GM12865 (cell line): ENCODE data around the gene CDKAL1.

Experiments
- DNase-seq: peaks from one replicate; pipeline ENCODE4 v3.0.0; 2010; ENCODE audit warnings: low read depth
- H3K4me3 ChIP-seq: 2 replicates; pipeline ENCODE4 v1.5.1; 2011; ENCODE audit warnings: mild to moderate bottlenecking, low read depth, low read length, control low read depth
- TF ChIP-seq, protein P1 (sequence below): IDR thresholded peaks from 2 replicates; pipeline ENCODE4 v1.5.1; 2011; ENCODE audit warnings: low read length, control low read depth, low read depth, inconsistent platforms; ENCODE audit not compliant: insufficient read depth; ENCODE audit errors: missing control alignments

CDKAL1 gene

DNA sequence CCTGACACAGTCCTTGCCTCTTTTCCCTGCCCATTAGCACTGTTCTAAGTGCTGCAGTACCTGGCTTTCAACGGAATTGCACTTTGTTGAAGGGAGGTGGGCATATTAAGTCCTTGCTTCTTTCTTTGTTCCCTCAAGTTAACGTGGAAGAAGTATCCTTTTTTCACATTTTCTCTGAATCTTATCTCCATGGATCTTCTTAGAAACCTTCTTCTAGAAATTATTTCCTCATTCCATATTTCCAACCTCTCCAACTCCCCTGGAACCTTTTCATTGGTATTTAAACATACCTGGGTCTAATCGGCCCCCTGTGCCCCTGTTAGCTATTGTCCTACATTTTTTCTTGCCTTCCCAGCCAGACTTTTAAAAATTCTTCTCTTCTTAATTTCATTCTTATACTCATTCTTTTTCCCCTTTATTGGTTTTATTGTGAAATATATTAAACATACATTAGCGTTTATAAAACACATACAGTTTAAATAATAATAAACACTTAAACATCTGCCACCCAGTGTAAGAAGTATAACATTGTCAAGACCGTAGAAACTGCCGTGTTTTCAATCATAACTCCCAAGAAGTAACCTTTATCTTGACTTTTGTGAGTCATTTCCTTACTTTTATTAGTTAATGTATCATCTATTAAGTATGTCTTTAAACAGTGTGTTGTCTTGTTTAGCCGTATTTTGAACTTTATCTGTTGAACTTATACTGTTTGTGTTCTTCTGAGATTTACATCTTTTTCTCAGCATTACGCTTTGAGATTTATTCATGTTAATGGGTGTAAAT, 118.2 kb downstream of the CDKAL1 start:
- TF ChIP-seq, protein P1, sequence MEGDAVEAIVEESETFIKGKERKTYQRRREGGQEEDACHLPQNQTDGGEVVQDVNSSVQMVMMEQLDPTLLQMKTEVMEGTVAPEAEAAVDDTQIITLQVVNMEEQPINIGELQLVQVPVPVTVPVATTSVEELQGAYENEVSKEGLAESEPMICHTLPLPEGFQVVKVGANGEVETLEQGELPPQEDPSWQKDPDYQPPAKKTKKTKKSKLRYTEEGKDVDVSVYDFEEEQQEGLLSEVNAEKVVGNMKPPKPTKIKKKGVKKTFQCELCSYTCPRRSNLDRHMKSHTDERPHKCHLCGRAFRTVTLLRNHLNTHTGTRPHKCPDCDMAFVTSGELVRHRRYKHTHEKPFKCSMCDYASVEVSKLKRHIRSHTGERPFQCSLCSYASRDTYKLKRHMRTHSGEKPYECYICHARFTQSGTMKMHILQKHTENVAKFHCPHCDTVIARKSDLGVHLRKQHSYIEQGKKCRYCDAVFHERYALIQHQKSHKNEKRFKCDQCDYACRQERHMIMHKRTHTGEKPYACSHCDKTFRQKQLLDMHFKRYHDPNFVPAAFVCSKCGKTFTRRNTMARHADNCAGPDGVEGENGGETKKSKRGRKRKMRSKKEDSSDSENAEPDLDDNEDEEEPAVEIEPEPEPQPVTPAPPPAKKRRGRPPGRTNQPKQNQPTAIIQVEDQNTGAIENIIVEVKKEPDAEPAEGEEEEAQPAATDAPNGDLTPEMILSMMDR = no peak
- no peak overlapping the region for H3K4me3 ChIP-seq
- no peak for DNase-seq

DNA sequence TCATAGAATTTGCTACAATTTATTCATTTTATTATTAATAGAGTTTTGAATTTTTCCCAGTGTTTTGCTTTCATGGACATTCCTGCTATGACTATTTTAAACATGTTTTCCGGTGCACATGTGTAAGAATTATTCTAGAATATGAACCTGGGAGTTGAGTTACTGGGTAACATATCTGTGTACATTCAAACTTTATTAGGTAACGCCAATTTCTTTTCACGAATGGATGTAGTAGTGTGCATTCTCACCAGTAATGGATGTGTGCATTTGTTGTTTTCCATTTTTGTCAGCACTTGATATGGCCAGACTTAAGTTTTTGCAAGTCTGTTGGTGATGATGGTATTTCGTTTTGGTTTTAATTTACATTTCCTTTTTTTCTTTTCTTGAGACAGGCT, 118.8 kb downstream of the CDKAL1 start:
- H3K4me3 ChIP-seq = no peak overlapping the region
- TF ChIP-seq, protein P1 = no peak
- no peak for DNase-seq

DNA sequence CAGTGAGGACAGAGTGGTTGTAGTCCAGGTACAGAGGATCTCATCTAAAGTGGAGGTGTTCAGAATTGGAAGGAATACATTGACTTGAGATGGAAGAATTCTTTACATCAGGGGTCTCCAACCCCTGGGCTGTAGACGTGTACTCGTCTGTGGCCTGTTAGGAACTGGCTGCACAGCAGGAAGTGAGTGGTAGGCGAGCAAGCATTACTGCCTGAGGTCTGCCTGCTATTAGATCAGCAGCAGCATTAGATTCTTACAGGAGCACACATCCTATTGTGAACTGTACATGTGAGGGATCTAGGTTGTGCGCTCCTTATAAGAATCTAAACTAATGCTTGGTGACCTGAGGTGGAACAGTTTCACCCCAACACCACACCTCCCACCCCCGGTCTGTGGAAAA, 121.1 kb downstream of the CDKAL1 start:
- no peak overlapping the region for H3K4me3 ChIP-seq
- DNase-seq = no peak
- TF ChIP-seq, protein P1 = no peak

DNA sequence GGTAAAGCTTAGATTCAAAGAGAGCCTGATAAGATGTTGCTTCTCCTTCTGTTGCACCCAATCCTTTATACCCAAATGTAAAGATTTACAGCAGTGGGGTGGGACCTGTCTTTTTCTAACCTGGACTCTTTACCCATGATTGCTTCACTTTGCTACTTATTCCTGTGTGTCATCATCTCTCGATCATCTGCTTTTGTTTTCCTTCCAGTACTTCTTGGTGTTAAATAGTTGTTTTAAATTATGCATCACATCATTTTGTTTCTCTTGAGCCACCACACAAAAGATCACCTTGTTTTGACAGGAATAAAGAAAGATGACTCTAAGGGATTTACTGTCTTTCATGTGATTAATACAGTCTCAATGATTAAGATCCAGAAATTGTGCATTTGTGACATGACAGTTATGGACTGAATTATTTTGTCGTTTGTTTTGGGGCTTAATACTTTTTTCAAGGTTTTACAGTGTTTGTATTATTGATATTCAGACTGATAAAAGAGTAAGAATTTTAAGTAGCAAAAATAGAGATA, 123.1 kb downstream of the CDKAL1 start:
- TF ChIP-seq, protein P1 = no peak

DNA sequence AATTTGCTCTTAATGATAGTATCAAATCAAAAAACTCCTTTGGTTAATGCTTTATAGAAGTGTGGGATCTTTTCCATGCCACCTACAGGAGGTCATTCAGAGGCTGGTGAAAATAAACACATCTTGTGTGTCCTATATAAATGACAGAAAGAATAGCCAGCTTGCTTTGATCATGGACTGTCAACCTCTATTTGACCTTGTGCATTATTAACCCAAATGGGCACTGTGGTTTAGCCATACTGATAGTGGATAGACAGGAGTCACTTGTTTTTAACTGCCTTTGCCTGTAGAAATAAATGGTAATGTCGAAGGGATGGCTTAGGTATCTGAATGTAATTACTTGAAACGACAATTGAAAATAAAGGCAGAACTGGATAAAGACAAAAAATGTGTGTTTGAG, 123.8 kb downstream of the CDKAL1 start:
- H3K4me3 ChIP-seq = no peak overlapping the region
- TF ChIP-seq, protein P1 = no peak
- no peak for DNase-seq

More for the DNA sequence above, 123.1 kb downstream of the CDKAL1 start:
- H3K4me3 ChIP-seq = no peak overlapping the region
- no peak for DNase-seq

DNA sequence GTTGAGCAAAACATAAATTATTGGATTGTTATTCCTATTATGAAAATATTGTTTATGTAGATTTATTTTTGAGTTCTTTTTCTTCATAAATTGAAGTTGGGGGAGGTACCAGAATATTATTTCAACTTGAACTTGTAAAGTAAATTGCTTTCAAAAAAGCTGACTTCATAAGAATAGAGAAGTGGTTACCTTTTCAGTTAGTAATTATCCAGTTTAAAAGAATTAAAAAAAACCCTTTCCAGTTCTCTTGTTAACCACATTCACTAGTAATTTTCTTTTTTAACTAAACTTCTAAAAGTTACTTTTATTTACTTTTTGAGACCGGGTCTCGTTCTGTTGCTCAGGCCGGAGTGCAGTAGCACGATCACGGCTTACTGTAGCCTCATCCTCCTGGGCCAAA, 124.3 kb downstream of the CDKAL1 start:
- TF ChIP-seq, protein P1 = no peak
- no peak for DNase-seq
- no peak overlapping the region for H3K4me3 ChIP-seq
